ENCODE measurements around the gene CCDC6. TPM values are rescaled to one million over a fixed set of nuclear protein-coding genes. Genes with fewer than 3 reads are reported as not detected.

The CCDC6 gene
- total and polyA plus RNA-seq, 2 of the 8 experiments (the other 6 are each of a cell fraction or from before 2014, with no cell fraction given) = 42.2 to 74.4 TPM

DNA sequence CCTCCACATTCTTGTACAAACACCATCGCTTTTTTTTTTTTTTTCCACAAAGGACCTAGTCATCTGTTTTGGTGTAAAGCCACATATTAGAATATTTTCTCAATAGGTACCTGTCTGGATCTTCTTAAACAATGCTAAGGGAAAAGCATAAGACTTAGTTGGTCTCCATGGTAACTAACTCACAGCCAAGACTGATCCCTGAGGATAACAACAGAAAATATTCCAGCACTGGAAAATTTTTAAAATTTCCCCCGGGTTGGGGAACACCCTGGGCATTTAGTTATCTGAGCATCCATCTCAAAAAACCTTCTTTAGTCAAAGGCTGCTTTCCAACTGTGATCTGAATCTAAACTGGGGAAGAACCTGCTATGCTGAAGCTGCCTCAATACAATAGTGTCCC, 43.7 kb upstream of the CCDC6 start:
- H2AK5ac ChIP-seq (ENCODE audit: low read depth, low read length) = no peak overlapping the region
- H2BK12ac ChIP-seq (ENCODE audit: low read depth, low read length) = no peak overlapping the region
- no peaks in the 10 kb centered on the region for H3K79me2 ChIP-seq (ENCODE audit: control insufficient read depth in 1 of 2, insufficient read depth in 2 of 2, low read length in 2 of 2)
- H3K27ac ChIP-seq (ENCODE audit: low read depth, low read length) = no peak overlapping the region
- H3K36me3 ChIP-seq (ENCODE audit: control insufficient read depth in 2 of 4, insufficient read depth in 4 of 4, low read length in 3 of 4) = no peaks in the 10 kb centered on the region
- H3K4me1 ChIP-seq (replicated peaks in 1 of 4; ENCODE audit: control insufficient read depth in 3 of 4, insufficient read depth in 4 of 4, low read length in 3 of 4) = peaks cover 0 to 8% (median 5%) of the 10 kb centered on the region in 4 experiments; a peak in 4 of 7 replicates
- no peaks in the 10 kb centered on the region for H3K9me3 ChIP-seq (ENCODE audit: insufficient read depth in 2 of 2, low read depth in 1 of 2, low read length in 1 of 2)
- H4K8ac ChIP-seq (ENCODE audit: extremely low read depth, insufficient read depth, low read length) = no peak overlapping the region
- POLR2A ChIA-PET (ENCODE audit: partially characterized antibody) = no interaction called here
- no peaks in the 10 kb centered on the region for H3K79me1 ChIP-seq (ENCODE audit: low read depth, low read length)
- no peak overlapping the region for H3K4ac ChIP-seq (replicated peaks; ENCODE audit: insufficient read length, low read depth, low read length)
- no peak overlapping the region for H3K18ac ChIP-seq (ENCODE audit: extremely low read depth, low read length)
- FAIRE-seq = no peak
- H3K14ac ChIP-seq (ENCODE audit: insufficient read length) = no peak overlapping the region
- no peak overlapping the region for H2AFZ ChIP-seq (ENCODE audit: low read length)
- no peak overlapping the region for H3K4me2 ChIP-seq (ENCODE audit: insufficient read depth in 1 of 2, low read depth in 2 of 2, low read length in 2 of 2)
- H2BK5ac ChIP-seq (ENCODE audit: low read depth, low read length) = no peak overlapping the region
- H2BK20ac ChIP-seq (ENCODE audit: low read length) = no peak overlapping the region
- H4K20me1 ChIP-seq (replicated peaks in 1 of 2; ENCODE audit: control insufficient read depth in 1 of 2, insufficient read depth in 2 of 2, low read length in 2 of 2) = no peaks in the 10 kb centered on the region
- H3K27me3 ChIP-seq (replicated peaks in 1 of 4; ENCODE audit: control insufficient read depth in 3 of 4, extremely low read depth in 1 of 4, insufficient read depth in 3 of 4, low read length in 3 of 4) = no peaks in the 10 kb centered on the region
- H3K4me3 ChIP-seq (ENCODE audit: extremely low read depth in 1 of 4, insufficient read depth in 2 of 4, low read depth in 3 of 4, low read length in 4 of 4) = no peak overlapping the region
- no peak overlapping the region for H3K9ac ChIP-seq (replicated peaks in 1 of 4; ENCODE audit: extremely low read depth in 1 of 4, low read depth in 3 of 4, low read length in 3 of 4)
- H3K23me2 ChIP-seq (ENCODE audit: low read depth, low read length) = no peaks in the 10 kb centered on the region
- no peak overlapping the region for H2BK120ac ChIP-seq (replicated peaks; ENCODE audit: low read depth, low read length)
- H2BK15ac ChIP-seq (ENCODE audit: low read length) = no peak overlapping the region
- H4K5ac ChIP-seq (ENCODE audit: insufficient read length, low read depth, low read length) = no peak overlapping the region
- DNase-seq (ENCODE audit: low read depth in 1 of 2, low spot score in 2 of 2) = no peak
- no peak overlapping the region for H3K23ac ChIP-seq (ENCODE audit: insufficient read length)
- CTCF ChIA-PET (ENCODE audit: partially characterized antibody) = no interaction called here
- no peak overlapping the region for H4K91ac ChIP-seq (replicated peaks; ENCODE audit: insufficient read length, low read length)
- WGBS, 2 experiments (ENCODE audit: extremely low coverage in 1 of 2, insufficient coverage in 1 of 2, insufficient read length in 1 of 2, insufficient replicate concordance in 2 of 2, low coverage in 1 of 2, low lambda C conversion rate in 2 of 2, missing lambda C conversion rate in 1 of 2) = 72% methylated on average over 2 of the region's 2 CpGs; no CpG with 5 or more reads in 1 of the 2 experiments
- no peak overlapping the region for H3K56ac ChIP-seq (replicated peaks; ENCODE audit: insufficient read length, low read depth, low read length)
- TF ChIP-seq RXRA (IDR thresholded peaks at IDR 0.05; ENCODE audit: insufficient read depth, low read depth, low read length) (no peak), TBP (IDR thresholded peaks at IDR 0.05; ENCODE audit: low read depth, low read length) (no peak), RBBP5 (IDR thresholded peaks at IDR 0.05; ENCODE audit: borderline replicate concordance, low read depth, low read length) (no peak), BRCA1 (IDR thresholded peaks at IDR 0.05; ENCODE audit: low read depth, low read length) (no peak), BCL11A (IDR thresholded peaks at IDR 0.05; ENCODE audit: low read depth in 2 of 2, low read length in 2 of 2) (no peak), POU5F1 (IDR thresholded peaks at IDR 0.05; ENCODE audit: low read depth, low read length) (no peak), BACH1 (IDR thresholded peaks at IDR 0.05; ENCODE audit: low read length) (no peak)
- TF ChIP-seq, protein P1, sequence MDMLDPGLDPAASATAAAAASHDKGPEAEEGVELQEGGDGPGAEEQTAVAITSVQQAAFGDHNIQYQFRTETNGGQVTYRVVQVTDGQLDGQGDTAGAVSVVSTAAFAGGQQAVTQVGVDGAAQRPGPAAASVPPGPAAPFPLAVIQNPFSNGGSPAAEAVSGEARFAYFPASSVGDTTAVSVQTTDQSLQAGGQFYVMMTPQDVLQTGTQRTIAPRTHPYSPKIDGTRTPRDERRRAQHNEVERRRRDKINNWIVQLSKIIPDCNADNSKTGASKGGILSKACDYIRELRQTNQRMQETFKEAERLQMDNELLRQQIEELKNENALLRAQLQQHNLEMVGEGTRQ (IDR thresholded peaks at IDR 0.05; ENCODE audit: low read length) = no peak

Measured in H1 (cell line).